GM18909 (cell line): ENCODE data around the gene GPNMB.
A peak's percentile ranks its signal among the peaks of the same experiment; 100 is the strongest.

Experiments
- ATAC-seq: cut with Tn5 transposase; IDR thresholded peaks from one replicate; pipeline ENCODE4 v1.9.1; 2021; ENCODE audit warnings: mild to moderate bottlenecking; ENCODE audit not compliant: unreplicated experiment, poor library complexity

Gene GPNMB

DNA sequence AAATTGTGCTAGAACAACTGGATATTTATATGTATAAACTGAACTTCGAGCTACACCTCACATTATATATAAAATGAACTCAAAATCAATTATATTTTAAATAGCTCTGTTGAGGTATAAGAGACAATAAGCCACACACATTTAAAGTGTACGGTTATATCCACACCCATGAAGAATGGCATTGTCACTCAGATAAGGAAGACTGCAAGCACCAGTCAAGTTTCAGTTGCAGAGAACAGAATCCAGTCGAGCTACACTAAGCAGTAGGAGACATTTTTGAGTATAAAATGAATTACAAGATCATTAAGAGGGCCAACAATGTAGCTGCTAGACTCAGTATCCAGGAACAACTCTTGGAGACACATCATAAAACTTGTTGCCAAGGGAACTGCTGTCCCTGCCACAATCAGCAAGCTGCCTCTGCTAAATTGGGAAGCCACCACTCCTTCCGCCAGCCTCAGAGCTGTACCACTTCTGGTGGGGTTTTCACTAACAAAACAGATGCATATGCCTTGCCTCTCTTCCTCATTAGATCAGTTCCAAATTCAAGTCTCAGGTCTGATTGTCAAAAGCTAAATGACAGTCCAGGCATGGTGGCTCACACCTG is 19.6 kb upstream of the GPNMB start:
- ATAC-seq, result no peak

DNA sequence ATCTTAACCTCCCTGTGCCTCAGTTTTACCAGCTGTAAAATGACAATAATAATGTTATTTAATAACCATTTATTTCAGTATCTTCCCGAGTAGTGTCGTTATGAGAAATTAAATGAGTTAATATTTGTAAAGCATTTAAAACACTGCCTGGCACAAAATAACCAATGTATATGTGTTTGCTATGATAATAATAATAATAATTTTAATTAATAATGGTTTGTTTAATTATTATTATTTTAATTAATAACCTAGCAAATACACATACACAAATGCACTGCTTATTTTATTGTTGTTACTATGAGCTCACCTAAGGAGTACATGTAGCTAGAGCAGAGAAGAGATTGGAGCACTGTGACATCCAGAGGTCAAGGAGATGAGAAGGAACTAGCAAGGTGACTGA is 18.2 kb upstream of the GPNMB start:
- ATAC-seq, result no peak

DNA sequence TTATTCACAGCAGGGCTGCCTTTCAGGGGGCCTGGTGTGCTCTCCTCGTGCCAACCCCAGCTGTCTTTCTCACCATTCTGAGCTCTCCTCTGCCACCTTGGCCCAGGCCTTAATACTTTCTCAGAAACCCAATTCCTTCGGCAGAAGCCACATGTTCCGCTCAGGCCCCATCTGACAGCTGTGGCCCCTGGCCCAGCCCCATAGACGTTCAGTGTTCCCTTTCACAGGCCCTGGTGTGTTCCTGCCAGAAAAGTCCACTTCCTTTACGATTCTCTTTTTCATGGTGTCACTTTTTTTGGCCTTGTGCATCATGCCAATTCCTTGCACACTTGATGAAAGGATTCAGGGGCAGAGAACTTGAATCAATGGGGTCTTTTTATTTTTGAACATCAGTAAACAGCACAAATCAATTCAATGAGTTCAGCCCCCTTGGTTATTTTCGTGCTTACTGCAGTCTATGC is 15.9 kb upstream of the GPNMB start:
- no peak for ATAC-seq

DNA sequence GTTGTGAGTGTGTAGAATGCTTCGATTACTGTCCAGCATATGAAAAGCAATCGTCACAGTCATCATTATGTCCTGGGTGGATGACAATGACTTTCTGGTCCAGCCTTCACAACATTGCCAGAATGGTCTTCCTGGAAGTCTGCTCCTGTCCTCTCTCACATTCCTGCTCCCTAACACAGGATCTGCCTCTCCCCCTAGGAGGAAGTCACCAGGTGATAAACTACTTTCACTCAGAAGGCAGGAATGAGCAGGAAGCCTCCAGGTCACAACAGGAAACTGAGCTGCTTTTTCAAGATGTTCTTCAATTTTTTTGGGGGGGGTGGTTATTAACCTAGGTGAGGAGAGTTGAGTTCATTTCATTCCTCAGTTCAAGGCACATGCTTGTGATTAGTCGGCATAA is 13.6 kb upstream of the GPNMB start:
- no peak for ATAC-seq

DNA sequence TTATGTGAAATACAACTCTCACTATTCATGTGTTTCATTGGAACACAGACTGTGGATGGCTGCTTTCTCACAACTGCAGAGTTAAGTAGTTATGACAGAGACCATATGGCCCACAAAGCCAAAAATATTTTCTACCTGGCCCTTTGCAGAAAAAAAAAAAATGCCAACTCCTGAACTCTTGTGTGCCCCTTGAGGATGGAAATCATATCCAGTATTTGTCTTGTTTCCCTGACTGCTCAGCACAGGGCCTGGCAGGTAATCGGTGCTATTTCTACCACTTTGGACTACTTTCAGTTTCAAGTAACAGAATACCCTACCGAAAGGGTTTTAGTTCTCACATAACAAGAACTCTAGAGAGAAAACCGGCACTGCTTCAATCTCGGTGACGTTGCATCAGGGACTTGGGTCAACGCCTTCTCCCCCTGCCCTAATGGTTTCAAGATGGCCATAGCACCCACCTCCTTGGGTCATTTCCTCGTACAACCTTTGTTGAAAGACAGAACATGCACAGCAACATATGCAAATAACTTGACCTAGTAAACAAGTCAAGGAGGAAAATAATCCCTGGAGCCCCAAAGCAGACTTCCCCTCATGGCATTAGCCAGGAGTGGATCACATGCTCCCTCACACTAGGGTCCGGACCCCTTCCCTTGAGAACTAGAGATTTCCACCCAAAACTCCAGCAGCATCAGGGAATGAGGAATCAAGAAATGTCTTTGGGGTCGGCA is 11.8 kb upstream of the GPNMB start:
- ATAC-seq, result peak; percentile 96

DNA sequence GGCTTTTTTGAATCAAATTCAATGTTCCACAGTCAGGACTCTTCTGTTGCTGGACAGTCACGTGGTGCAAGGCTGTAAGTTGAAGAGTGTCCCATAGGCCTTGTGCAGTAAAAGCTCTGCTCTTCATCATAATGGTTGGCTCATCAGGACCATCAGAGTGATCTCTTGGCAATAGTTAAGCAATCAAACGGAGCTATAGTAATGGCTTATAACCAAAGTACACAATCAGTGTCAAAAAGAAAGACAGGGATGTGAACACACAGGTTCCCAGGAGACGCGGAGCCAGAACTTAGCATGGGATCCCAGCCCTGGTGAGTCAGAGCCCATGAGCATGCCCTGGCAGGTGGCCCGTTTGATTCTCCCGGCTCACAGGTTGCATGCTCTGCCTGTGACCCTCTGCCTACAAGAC is 10.8 kb upstream of the GPNMB start:
- no peak for ATAC-seq

DNA sequence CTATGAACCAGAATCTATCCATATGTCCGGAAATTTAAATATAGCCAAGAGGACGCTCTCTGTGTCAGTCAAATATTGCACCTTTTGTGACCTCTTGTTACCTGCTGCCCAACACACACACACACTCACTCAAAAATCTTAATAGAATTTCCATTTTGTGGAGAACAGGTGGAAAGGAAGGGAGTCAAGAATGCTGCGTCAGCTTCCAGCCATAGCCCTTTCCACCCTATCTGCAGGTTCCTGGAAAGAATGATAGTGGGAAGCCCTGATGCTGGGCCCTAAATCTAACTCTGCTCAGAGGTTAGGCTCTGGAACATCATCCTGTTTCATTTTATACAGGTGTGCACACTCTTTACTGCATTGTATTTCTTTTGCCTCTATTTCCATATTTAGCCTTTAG is 9.6 kb upstream of the GPNMB start:
- no peak for ATAC-seq

DNA sequence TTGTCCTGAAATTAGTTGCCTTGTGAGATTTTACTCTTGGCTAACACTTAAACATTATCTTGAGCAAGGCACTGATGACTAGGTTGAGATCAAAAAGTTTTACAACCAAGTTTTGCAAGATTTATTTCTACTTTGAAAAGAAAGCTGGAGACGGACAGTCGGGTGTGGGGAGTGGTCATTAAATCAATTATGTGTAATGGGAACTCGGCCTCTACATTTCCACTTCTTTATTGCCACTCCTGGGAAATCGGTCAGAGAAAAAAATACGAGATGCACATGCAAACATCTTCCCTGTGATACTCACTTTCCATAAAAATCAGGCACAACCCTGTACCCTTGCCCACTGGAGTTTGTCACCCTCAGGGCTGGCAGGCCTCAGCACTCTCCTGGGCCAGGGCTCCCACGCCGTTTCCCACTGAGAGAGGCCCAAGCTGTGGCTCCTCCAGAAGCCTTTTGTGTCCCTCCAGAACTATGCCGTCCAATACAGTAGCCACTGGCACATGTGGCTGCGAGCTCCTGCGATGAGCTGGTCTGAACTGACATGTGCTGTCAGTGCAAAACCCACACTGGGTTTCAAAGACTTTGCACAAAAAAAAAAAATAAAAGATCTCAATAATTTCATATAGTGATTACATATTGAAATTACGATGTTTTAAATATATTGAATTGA is 7.5 kb upstream of the GPNMB start:
- no peak for ATAC-seq

DNA sequence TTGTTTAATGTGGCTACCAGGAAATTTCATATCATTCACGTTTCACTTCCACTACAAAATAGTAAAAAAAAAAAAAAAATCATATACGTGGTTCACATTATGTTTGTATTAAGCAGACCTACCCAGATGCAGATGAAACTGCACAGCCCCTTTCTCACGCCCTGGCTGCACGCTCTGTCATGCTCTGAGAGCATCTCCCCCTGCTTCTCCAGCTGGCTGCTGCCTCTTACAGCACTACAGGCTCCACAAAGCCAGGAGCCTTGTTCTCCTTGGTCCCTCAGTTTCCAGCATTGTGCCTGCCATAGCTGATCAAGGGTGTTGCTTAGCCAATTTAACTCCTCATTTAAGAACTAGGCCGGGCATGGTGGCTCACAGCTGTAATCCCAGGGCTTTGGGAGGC is 6.9 kb upstream of the GPNMB start:
- no peak for ATAC-seq

DNA sequence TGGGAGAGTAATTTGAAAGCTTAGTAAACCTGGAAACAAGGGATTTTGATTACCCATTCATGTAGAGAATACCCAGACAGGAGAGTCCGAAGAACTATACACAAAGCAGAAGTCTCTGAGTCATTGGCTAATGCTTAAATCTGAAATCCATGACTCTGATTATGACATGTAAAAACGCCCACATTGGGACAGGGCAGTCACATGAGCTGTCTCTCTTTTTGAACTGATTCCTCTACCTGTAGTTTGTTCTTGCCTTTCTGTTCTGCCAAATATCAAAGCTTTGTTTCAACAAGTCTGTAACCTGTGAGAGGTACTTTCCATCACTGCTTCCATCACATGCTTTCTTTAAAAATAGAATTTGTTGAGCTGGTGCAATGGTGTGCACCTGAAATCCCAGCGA is 4.3 kb upstream of the GPNMB start:
- no peak for ATAC-seq

DNA sequence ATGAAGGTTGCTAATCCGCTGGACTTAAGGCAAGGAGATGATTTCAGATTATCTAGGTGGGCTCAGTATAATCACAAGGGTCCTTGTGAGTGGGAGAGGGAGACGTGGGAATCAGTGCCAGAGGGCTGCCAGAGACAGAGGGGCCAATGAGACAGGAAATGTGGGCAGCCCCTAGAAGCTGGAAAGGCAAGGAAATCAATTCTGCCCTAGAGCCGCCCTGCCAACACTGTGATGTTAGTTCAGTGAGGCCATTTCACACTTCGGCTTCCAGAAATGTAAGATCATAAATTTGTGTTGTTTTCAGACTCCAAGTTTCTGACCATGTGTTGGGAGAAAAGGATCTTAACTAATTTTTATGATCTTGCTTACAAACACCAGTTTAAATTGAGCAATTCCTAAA is 3.6 kb upstream of the GPNMB start:
- no peak for ATAC-seq

DNA sequence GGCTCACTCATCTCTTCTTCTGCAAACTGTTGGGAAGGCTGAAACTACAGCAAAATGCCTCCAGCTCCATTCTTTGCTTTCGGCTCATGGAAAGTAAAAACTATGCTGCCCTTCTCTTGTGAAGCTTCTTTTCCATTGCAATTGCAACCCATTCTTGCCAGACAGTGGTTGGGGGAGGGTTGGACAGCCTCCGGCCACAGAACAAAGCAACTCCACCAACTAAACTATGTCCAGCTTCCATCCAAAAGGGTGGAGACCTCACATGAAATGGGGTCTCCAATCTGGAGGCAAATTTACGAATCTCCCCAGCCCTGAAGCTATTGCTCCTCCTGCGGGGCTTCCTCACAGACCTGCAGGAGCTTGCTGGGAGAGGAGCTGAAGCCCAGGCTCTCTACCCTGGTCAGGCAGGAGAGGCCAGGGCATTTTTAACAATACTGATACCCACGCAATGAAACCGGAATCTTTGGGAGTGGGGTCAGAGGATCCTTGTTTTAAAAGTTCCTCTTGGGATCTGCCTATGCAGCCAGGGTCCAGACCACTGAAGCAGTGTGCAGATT is 549 bp downstream of the GPNMB start:
- ATAC-seq, result no peak

DNA sequence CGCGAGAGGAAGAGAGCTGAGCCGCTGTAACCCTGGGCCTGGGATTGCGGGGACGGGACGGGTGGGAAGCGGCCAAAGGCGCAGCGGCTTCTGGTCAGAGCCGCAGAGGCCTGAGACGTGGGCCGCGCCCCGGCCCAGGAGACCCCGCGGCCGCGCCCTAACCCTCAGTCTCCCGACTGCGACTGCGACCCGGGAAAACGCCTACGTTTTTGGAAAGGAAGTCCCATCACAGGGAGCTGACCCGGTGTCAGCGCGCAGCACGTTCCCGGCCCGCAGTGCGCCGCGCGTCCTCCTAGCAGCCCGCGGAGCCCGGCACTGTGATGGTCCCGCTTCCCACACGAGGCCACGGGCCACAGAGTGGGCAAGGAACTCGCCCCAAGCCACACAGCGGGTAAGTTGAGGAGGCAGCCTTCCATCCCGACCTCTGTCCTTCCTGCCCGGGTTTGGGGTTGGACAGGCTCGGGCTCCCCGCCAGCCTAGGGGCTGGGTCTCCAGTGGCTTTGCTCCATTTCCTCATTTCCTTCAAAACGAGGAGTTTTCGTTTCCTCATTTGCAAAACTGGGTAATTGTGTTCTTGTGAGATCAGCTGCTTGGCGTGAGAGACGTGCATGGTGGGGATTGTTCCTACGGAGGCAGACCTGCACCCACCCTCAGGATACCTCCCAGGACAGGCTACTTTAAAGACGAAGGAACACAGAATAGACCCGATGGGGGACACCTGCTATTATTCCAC is 1.2 kb downstream of the GPNMB start:
- no peak for ATAC-seq

DNA sequence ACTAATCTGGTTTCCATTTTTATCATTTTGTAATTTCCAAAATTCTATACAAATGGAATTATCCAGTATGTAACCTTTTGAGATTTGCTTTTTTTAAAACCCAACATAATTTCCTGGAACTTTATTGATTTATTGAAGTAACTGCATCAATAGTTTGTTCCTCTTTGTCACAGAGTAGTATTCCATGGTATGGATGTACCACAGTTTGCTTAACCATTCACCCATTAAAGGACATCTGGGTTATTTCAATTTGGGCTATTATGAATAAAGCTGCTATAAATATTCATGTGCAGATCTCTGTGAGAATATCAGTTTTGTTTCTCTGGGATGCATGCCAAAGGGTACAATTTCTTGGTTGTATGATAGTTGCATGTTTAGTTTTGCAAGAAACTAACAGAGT is 2.9 kb downstream of the GPNMB start:
- no peak for ATAC-seq

DNA sequence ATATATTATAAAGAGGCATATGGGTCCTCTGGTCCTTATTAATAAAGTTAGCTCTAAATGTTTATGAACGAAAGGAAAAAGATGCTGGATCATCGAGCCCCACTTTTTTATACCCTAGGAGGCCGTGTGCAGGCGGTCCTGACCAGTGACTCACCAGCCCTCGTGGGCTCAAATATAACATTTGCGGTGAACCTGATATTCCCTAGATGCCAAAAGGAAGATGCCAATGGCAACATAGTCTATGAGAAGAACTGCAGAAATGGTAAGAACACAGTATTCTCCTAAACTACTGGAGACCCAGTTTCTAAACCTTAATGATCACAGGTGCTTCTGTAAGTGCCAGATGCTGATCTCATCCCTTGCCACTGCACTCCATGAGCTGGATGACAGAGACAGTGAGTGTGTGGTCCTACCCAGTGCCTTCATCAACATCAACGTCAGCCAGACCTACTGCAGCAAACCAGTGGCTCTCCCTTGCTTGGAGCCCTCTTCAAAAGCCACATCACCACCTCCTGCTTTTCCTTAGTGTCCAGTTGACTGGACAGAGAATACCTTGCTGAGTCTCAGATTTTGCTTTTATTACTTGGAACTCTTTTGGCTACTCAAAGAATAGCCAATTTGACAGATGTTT is 7.6 kb downstream of the GPNMB start:
- ATAC-seq, result no peak

DNA sequence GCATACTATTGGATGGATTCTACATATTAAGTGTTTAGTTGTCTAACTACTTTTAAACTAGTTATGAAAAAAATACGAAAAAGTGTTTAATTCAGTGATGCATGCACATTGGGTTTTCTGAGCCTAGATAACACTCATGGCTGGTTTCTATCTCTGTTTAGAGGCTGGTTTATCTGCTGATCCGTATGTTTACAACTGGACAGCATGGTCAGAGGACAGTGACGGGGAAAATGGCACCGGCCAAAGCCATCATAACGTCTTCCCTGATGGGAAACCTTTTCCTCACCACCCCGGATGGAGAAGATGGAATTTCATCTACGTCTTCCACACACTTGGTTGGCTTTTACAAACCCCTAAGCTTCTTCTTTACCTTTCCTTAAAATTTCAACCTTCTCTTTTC is 10.2 kb downstream of the GPNMB start:
- no peak for ATAC-seq

DNA sequence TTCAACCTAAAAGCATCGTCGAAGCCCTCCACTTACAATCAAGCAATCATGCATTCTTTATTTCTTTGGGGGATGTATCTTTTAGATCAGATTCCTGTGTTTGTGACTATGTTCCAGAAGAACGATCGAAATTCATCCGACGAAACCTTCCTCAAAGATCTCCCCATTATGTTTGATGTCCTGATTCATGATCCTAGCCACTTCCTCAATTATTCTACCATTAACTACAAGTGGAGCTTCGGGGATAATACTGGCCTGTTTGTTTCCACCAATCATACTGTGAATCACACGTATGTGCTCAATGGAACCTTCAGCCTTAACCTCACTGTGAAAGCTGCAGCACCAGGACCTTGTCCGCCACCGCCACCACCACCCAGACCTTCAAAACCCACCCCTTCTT is 13.8 kb downstream of the GPNMB start:
- no peak for ATAC-seq

DNA sequence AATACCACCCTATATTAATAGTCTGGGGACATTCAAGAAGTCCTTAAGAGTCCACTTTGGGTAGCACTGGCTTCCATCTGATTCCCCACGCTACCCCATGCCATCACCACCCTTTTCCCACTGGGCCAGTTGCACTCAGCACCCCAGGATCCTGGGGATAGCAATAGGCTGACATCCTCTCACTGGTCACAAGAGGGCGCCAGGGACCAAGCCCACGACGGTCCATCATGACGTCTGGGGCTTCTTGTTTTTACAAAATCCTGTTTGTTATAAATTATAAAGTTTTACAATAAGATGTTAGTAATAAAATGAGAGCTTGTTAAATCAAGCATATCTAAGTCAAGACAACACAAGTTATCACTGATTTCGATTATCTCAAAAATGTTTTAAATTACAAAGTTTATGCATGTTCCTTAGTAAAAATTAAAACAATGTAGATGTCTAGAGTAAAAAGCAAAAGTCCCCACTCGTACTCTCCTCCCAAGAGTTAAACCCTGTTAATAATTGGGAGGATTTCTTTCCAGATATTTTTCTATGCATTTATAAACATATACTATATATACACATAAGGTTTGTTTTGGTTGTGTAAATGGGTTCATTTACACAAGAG is 15.4 kb downstream of the GPNMB start:
- ATAC-seq, result peak; percentile 83

DNA sequence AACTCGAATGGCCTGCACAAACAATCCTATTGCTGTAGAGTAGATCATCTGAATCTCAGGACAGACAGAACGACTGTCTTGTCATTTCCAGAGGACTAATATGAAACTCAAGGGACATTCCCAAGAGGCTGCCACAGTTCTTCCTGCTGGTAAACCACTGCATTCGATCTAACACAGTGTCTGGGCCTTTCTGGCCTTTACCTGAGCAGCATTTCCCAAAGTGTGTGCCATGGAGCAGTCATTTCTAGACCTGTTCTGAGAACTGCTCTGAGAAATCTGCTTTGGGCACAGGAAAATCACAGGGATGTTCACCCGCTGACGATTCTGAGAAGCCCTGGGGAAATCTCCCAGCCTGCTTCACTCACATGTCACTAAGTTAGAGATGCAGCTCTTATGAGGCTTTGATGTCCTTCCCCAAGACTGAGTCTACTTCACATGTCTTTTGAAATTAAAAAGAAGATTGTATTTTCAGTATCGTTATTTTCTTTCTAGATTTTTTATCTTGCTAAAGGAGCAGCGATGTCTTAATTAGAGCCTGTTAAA is 18.4 kb downstream of the GPNMB start:
- ATAC-seq, result peak; percentile 42

DNA sequence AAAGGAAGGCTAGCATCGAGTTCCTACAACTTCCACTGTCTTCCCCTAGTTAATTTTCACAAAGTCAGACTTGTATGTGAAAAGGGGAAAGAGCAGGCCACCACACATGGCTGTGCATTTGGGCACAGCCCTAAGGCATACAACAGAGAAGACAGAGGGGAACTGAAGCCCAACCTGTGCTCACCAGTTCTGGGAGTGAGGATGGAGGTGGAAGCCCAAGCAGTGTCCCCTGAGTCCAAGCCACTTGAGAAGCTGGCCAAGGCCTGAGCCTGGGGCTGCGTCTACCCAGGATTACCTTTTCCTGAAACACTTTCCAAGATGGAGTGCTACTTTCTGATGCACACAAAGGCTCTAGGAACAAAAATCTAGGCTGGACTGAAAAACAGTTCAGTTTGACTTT is 20.3 kb downstream of the GPNMB start:
- no peak for ATAC-seq
